Measurements from ENCODE around the gene RNF180. TPM values are rescaled to one million over a fixed set of nuclear protein-coding genes. Genes with fewer than 3 reads are reported as not detected.

The RNF180 gene
- total and polyA plus RNA-seq, 2 of the 8 experiments (the other 6 are each of a cell fraction or from before 2014, with no cell fraction given), result 0.39 to 2.3 TPM

DNA sequence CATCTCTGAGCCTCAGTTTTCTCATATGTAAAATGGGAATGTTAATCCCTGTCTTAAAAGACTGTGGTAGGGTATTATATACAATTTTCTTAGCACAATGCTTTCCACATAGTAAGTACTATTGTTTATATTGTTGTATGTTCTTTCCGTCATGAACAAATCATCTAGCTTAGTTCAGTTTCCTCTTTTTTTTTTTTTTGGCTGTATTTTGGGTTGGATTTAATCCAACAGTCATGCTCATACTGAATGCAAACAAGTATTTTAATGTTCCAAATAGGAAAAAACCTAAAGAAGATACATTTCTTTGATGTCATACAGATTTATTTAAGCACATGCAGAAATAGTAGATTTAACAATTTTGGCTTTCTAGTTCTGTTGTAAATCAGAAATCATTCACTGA is 95.1 kb downstream of the RNF180 start:
- Histone ChIP-seq H2AK5ac (ENCODE audit: low read depth, low read length) (no peak overlapping the region), H3K56ac (replicated peaks; ENCODE audit: insufficient read length, low read depth, low read length) (no peak overlapping the region), H2BK12ac (ENCODE audit: low read depth, low read length) (no peak overlapping the region), H4K5ac (ENCODE audit: insufficient read length, low read depth, low read length) (no peak overlapping the region), H2BK15ac (ENCODE audit: low read length) (no peak overlapping the region), H3K27me3 (replicated peaks in 1 of 4; ENCODE audit: control insufficient read depth in 3 of 4, extremely low read depth in 1 of 4, insufficient read depth in 3 of 4, low read length in 3 of 4) (no peaks in the 10 kb centered on the region), H3K9ac (replicated peaks in 1 of 4; ENCODE audit: extremely low read depth in 1 of 4, low read depth in 3 of 4, low read length in 3 of 4) (no peak overlapping the region), H3K79me2 (ENCODE audit: control insufficient read depth in 1 of 2, insufficient read depth in 2 of 2, low read length in 2 of 2) (no peaks in the 10 kb centered on the region), H3K36me3 (ENCODE audit: control insufficient read depth in 2 of 4, insufficient read depth in 4 of 4, low read length in 3 of 4) (no peaks in the 10 kb centered on the region), H3K9me3 (ENCODE audit: insufficient read depth in 2 of 2, low read depth in 1 of 2, low read length in 1 of 2) (no peaks in the 10 kb centered on the region), H4K20me1 (replicated peaks in 1 of 2; ENCODE audit: control insufficient read depth in 1 of 2, insufficient read depth in 2 of 2, low read length in 2 of 2) (no peaks in the 10 kb centered on the region), H3K79me1 (ENCODE audit: low read depth, low read length) (no peaks in the 10 kb centered on the region), H3K27ac (ENCODE audit: low read depth, low read length) (no peak overlapping the region), H3K18ac (ENCODE audit: extremely low read depth, low read length) (no peak overlapping the region), H3K4me2 (ENCODE audit: insufficient read depth in 1 of 2, low read depth in 2 of 2, low read length in 2 of 2) (no peak overlapping the region), H2BK5ac (ENCODE audit: low read depth, low read length) (no peak overlapping the region), H3K4ac (replicated peaks; ENCODE audit: insufficient read length, low read depth, low read length) (no peak overlapping the region), H2AFZ (ENCODE audit: low read length) (no peak overlapping the region), H2BK120ac (replicated peaks; ENCODE audit: low read depth, low read length) (no peak overlapping the region), H4K91ac (replicated peaks; ENCODE audit: insufficient read length, low read length) (no peak overlapping the region), H4K8ac (ENCODE audit: extremely low read depth, insufficient read depth, low read length) (no peak overlapping the region), H3K4me1 (replicated peaks in 1 of 4; ENCODE audit: control insufficient read depth in 3 of 4, insufficient read depth in 4 of 4, low read length in 3 of 4) (no peaks in the 10 kb centered on the region), H2BK20ac (ENCODE audit: low read length) (no peak overlapping the region), H3K14ac (ENCODE audit: insufficient read length) (no peak overlapping the region), H3K4me3 (ENCODE audit: extremely low read depth in 1 of 4, insufficient read depth in 2 of 4, low read depth in 3 of 4, low read length in 4 of 4) (no peak overlapping the region), H3K23ac (ENCODE audit: insufficient read length) (no peak overlapping the region), H3K23me2 (ENCODE audit: low read depth, low read length) (no peaks in the 10 kb centered on the region)
- DNase-seq (ENCODE audit: low read depth in 1 of 2, low spot score in 2 of 2) (no peak), FAIRE-seq (no peak)
- WGBS, 2 experiments (ENCODE audit: extremely low coverage in 1 of 2, insufficient coverage in 1 of 2, insufficient read length in 1 of 2, insufficient replicate concordance in 2 of 2, low coverage in 1 of 2, low lambda C conversion rate in 2 of 2, missing lambda C conversion rate in 1 of 2), result 88% methylated on average over 1 of the region's 1 CpG; no CpG with 5 or more reads in 1 of the 2 experiments
- TF ChIP-seq RNF2 (IDR thresholded peaks at IDR 0.05; ENCODE audit: borderline replicate concordance, low read depth, low read length, missing control alignments, poor library complexity, severe bottlenecking) (no peak), EP300 (IDR thresholded peaks at IDR 0.05; ENCODE audit: borderline replicate concordance in 1 of 2, low read depth in 2 of 2, low read length in 2 of 2) (no peak), SP1 (IDR thresholded peaks at IDR 0.05; ENCODE audit: low read depth, low read length) (no peak), FOSL1 (IDR thresholded peaks at IDR 0.05; ENCODE audit: insufficient read depth, low read depth, low read length) (no peak), RFX5 (IDR thresholded peaks at IDR 0.05; ENCODE audit: borderline replicate concordance, low read depth, low read length) (no peak), CBX5 (IDR thresholded peaks at IDR 0.05; ENCODE audit: low read depth, low read length) (no peak), SIN3A (conservative IDR thresholded peaks at IDR 0.05 in 1 of 2, IDR thresholded peaks at IDR 0.05 in 1 of 2; ENCODE audit: low read depth in 1 of 2, low read length in 2 of 2) (no peak), POU5F1 (IDR thresholded peaks at IDR 0.05; ENCODE audit: low read depth, low read length) (no peak)
- TF ChIP-seq, protein P1, sequence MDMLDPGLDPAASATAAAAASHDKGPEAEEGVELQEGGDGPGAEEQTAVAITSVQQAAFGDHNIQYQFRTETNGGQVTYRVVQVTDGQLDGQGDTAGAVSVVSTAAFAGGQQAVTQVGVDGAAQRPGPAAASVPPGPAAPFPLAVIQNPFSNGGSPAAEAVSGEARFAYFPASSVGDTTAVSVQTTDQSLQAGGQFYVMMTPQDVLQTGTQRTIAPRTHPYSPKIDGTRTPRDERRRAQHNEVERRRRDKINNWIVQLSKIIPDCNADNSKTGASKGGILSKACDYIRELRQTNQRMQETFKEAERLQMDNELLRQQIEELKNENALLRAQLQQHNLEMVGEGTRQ (IDR thresholded peaks at IDR 0.05; ENCODE audit: low read length), result no peak
- ChIA-PET CTCF (ENCODE audit: partially characterized antibody) (interaction anchor here (1.0 kb wide), 1 partner anchor 112 kb away, joined by 3 read pairs; no protein-coding TSS in a partner anchor), POLR2A (ENCODE audit: partially characterized antibody) (no interaction called here)
